Prostate gland (tissue), 2 donors: ENCODE data around the gene TMEM52B. TPM values are rescaled to one million over a fixed set of nuclear protein-coding genes. Genes with fewer than 3 reads are reported as not detected.
"Not testable (repeated sequence)": the region's sequence is repeated elsewhere in the genome, so short reads cannot be mapped to it uniquely, and the experiment has no call there.

Experiments used
- DNase-seq: peaks from one replicate; pipeline ENCODE4 v3.0.0-alpha.2; 2019; ENCODE audit warnings: low spot score
- H3K27ac ChIP-seq, 2 donors: fragments of 200-600 bp; sonication (generic); 2 replicates each; pipeline ENCODE4 v1.5.1; 2017 to 2019
- H3K27me3 ChIP-seq: fragments of 200-600 bp; sonication (generic); replicated peaks from 2 replicates; pipeline ENCODE4 v1.5.1; 2019; ENCODE audit not compliant: insufficient read depth
- H3K36me3 ChIP-seq, 2 donors: fragments of 200-600 bp; sonication (generic); 1 replicate in 1 of 2; 2 replicates in 1 of 2; pipeline versions ENCODE4 v1.5.1 to v1.8.1; 2017 to 2019
- H3K4me1 ChIP-seq: fragments of 200-600 bp; sonication (generic); replicated peaks from 2 replicates; pipeline ENCODE4 v1.5.1; 2019
- H3K4me3 ChIP-seq, 2 donors: fragments of 200-600 bp; sonication (generic); 2 replicates each; pipeline ENCODE4 v1.5.1; 2017 to 2019
- H3K9me3 ChIP-seq: fragments of 200-600 bp; sonication (generic); 2 replicates; pipeline ENCODE4 v1.5.1; 2017
- POLR2A ChIP-seq: fragments of 450-650 bp; IDR thresholded peaks from one replicate; pipeline ENCODE4 v1.6.1; 2016; ENCODE audit warnings: antibody characterized with exemption, mild to moderate bottlenecking
- POLR2AphosphoS5 ChIP-seq: sonication (generic); formaldehyde crosslinking; IDR thresholded peaks from one replicate; pipeline ENCODE4 v1.6.1; 2017; ENCODE audit warnings: antibody characterized with exemption
- WGBS: methylation state at CpG from one replicate; pipeline ENCODE4 v1.1.5; 2018; 5-methylcytosine and 5-hydroxymethylcytosine counted together
- intact Hi-C: fragments of 100-400 bp; cut with DNase I; formaldehyde crosslinking; loops from one replicate; pipeline ENCODE4 v1.14.2; 2022
- total RNA-seq, 2 donors: library from RNA; depleted of rRNA; stranded (reverse); fragments of >200 nt; gene quantifications; one replicate each; pipeline ENCODE4 v1.1.0, GENCODE V29; 2016
- TF ChIP-seq, protein P1 (sequence below), 4 experiments: fragments of 200-600 bp in 2 of 4; fragments of 450-650 bp in 2 of 4; sonication (generic) in 2 of 4; IDR thresholded peaks; 1 replicate in 3 of 4; 2 replicates in 1 of 4; pipeline ENCODE4 v1.5.1; 2016 to 2019; ENCODE audit warnings: antibody characterized with exemption in 4 of 4, mild to moderate bottlenecking in 2 of 4, moderate library complexity in 2 of 4

Gene TMEM52B
- total RNA-seq, 2 donors from 2014 or later, result 0.17 TPM; not detected in 1

DNA sequence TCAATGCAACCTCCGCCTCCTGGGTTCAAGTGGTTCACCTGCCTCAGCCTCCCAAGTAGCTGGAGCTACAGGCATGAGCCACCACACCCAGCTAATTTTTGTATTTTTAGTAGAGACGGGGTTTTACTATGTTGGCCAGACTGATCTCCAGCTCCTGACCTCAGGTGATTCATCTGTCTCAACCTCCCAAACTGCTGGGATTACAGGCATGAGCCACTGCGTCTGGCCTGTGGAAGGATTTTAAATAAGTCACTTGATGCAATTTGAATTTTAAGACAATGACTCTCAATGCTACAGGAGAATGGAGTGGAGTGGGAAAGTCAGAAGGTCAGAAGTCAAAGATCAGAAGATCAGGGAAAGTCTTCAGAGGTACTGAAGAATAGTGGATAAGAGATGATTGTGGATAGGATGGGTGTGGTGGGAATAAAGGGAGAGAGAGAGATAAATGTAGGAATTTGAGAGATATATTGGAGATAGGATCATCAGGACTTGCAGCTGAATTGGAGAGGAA is 15.4 kb downstream of the TMEM52B start:
- WGBS, result 95% methylated on average over 3 of the region's 3 CpGs
- intact Hi-C loops, result no loop called here

DNA sequence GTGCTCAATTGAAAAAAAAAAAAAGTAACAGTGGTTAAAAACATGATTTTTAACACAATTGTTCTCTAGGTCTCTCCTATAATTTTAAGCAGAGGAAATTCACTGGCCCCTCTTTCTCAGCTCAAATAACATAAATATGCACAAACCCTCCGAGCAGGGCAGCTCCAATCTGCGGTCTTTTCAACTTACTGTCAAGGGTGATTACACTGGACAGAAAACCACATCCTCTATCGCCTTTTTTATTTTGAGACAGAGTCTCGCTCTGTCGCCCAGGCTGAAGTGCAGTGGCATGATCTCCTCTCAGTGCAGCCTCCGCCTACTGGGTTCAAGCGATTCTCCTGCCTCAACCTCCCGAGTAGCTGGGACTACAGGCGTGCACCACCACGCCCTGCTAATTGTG is 17.4 kb downstream of the TMEM52B start:
- intact Hi-C loops, result no loop called here
- no peak for TF ChIP-seq POLR2A
- TF ChIP-seq POLR2AphosphoS5, result no peak
- TF ChIP-seq, protein P1, sequence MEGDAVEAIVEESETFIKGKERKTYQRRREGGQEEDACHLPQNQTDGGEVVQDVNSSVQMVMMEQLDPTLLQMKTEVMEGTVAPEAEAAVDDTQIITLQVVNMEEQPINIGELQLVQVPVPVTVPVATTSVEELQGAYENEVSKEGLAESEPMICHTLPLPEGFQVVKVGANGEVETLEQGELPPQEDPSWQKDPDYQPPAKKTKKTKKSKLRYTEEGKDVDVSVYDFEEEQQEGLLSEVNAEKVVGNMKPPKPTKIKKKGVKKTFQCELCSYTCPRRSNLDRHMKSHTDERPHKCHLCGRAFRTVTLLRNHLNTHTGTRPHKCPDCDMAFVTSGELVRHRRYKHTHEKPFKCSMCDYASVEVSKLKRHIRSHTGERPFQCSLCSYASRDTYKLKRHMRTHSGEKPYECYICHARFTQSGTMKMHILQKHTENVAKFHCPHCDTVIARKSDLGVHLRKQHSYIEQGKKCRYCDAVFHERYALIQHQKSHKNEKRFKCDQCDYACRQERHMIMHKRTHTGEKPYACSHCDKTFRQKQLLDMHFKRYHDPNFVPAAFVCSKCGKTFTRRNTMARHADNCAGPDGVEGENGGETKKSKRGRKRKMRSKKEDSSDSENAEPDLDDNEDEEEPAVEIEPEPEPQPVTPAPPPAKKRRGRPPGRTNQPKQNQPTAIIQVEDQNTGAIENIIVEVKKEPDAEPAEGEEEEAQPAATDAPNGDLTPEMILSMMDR (IDR thresholded peaks at IDR 0.05), result no peak
- no peak overlapping the region for H3K4me3 ChIP-seq
- no peak for DNase-seq
- no peak overlapping the region for H3K27ac ChIP-seq
- H3K27me3 ChIP-seq, result no peaks in the 10 kb centered on the region
- H3K9me3 ChIP-seq, result no peaks in the 10 kb centered on the region
- no peaks in the 10 kb centered on the region for H3K36me3 ChIP-seq
- WGBS, result 84% methylated on average over 10 of the region's 10 CpGs
- no peaks in the 10 kb centered on the region for H3K4me1 ChIP-seq

More for the DNA sequence above, 15.4 kb downstream of the TMEM52B start:
- Histone ChIP-seq H3K4me1 (no peaks in the 10 kb centered on the region), H3K9me3 (no peaks in the 10 kb centered on the region), H3K4me3 (no peak overlapping the region), H3K36me3 (no peaks in the 10 kb centered on the region), H3K27me3 (no peaks in the 10 kb centered on the region), H3K27ac (no peak overlapping the region)
- no peak for DNase-seq
- TF ChIP-seq, protein P1 (IDR thresholded peaks at IDR 0.05), result no peak
- TF ChIP-seq POLR2A, result no peak
- no peak for TF ChIP-seq POLR2AphosphoS5

DNA sequence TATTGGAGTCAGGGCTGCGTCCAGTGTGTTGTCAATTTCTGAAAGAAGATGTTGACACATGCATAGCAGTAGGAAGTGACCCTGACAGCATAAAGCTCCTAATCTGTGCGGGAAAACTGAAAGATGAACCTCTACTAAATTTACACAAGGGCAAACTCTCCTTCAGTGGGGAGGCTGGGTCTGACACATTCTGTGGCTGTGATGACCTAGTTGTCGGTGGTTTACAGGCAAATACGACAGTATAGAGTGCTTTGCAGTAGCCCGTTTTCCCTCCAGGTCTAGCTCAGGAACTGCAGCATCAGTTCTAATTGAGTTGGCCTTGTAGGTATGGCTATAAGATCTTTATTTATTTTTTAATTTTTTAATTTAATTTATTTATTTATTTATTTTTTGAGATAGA is 19.0 kb downstream of the TMEM52B start:
- DNase-seq, result no peak
- WGBS, result 91% methylated on average over 5 of the region's 5 CpGs

DNA sequence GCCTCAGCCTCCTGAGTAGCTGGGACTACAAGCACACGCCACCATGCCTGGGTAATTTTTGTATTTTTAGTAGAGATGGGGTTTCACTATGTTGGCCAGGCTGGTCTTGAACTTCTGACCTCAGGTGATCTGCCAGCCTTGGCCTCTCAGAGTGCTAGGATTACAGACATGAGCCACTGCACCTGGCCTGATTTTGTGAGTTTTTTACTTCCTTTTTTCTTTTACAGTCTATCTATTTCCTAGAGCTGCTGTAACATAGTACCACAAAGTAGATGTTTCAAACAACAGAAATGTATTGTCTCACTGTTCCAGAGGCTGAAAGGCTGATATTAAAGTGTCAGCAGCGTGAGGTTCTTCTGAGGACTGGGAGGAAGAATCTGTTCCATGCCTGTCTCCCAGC is 25.7 kb downstream of the TMEM52B start:
- H3K9me3 ChIP-seq, H3K4me1 ChIP-seq, H3K4me3 ChIP-seq, intact Hi-C loops, DNase-seq, H3K27ac ChIP-seq, H3K36me3 ChIP-seq, H3K27me3 ChIP-seq: not testable (repeated sequence)
- 93% methylated on average over 2 of the region's 2 CpGs for WGBS

More for the DNA sequence above, 19.0 kb downstream of the TMEM52B start:
- TF ChIP-seq POLR2AphosphoS5, result no peak
- no peak for TF ChIP-seq POLR2A
- TF ChIP-seq, protein P1 (IDR thresholded peaks at IDR 0.05), result no peak
- Histone ChIP-seq H3K27me3 (no peaks in the 10 kb centered on the region), H3K36me3 (no peaks in the 10 kb centered on the region), H3K4me1 (no peaks in the 10 kb centered on the region), H3K9me3 (no peaks in the 10 kb centered on the region), H3K4me3 (no peak overlapping the region), H3K27ac (no peak overlapping the region)
- intact Hi-C loops, result no loop called here

- H3K36me3 ChIP-seq, result no peaks in the 10 kb centered on the region
- 88% methylated on average over 3 of the region's 3 CpGs for WGBS
- no peak overlapping the region for H3K4me3 ChIP-seq
- H3K4me1 ChIP-seq, result no peaks in the 10 kb centered on the region
- TF ChIP-seq POLR2AphosphoS5 (no peak), POLR2A (no peak)
- TF ChIP-seq, protein P1 (IDR thresholded peaks at IDR 0.05), result no peak
- DNase-seq, result no peak
- no peaks in the 10 kb centered on the region for H3K27me3 ChIP-seq
- intact Hi-C loops, result no loop called here
- no peak overlapping the region for H3K27ac ChIP-seq
- H3K9me3 ChIP-seq, result no peaks in the 10 kb centered on the region
Measured at GRCh38 chr12:10205220-10205807, 26.5 kb downstream of the TMEM52B start.
